HG02981 (cell line): Measurements from ENCODE around the gene ATF2.
"Not testable (repeated sequence)": the region's sequence is repeated elsewhere in the genome, so short reads cannot be mapped to it uniquely, and the experiment has no call there.

Experiments used
- ATAC-seq: cut with Tn5 transposase; IDR thresholded peaks from one replicate; pipeline ENCODE4 v1.9.1; 2021; ENCODE audit warnings: mild to moderate bottlenecking, moderate library complexity; ENCODE audit not compliant: unreplicated experiment

Gene ATF2

DNA sequence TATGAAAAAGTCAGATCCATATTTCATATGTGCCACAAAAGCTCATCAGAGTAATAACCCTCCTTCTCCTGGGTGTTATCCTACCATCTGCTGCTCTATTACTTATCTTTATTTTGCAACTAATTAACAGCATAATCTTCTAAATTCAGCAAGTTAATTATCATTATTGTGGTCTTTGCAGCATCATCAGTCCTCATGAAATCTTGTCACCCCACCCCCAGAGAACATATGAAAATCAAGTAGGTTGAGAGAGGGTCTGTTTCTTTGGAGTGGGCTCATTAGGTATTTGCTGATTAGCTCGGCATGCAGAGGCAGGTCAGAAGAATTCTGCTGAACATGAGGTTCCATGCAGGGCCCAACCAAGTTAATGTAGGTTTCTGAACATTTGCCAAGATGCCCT is 64.8 kb downstream of the ATF2 start:
- ATAC-seq = no peak

DNA sequence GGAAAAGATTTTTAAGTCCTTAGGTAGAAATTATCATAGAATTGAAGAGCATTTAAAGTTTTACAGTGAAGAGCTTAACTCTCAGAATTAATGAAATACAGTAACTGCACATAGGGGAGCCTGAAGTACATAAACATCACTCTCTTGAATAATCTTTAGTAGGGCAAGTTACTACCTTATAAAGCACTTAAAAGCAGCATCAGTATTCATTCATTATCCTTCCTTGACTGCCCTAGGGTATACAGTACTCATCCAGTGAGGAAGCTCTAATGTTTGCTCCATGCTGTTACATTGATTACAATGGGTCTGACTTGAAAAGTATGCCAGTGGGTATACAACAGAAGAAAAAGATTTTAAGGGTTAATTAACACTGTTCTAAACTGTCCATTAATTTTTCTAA is 66.5 kb downstream of the ATF2 start:
- no peak for ATAC-seq

DNA sequence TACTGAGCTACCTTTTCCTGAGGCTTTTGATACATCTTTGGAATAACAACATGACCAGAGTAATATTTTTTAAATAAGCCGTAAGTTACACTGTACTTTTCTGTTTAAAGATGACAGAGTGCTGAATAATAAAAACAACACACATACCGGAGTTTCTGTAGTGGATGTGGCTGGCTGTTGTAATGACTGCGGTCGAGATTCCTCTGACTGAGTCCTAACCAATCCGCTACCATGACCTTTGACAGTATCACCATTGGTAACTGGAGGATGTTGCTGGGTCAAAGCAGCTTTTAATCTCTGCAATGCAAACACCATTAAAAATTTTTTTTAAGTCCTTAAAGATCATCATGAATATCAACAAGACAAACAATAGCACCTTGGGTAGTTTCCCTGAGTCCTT is 70.7 kb downstream of the ATF2 start:
- ATAC-seq = no peak

DNA sequence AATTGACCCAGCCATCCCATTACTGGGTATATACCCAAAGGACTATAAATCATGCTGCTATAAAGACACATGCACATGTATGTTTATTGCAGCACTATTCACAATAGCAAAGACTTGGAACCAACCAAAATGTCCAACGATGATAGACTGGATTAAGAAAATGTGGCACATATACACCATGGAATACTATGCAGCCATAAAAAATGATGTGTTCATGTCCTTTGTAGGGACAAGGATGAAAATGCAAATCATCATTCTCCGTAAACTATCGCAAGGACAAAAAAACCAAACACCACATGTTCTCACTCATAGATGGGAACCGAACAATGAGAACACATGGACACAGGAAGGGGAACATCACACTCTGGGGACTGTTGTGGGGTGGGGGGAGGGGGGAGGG is 83.9 kb downstream of the ATF2 start:
- not testable (repeated sequence) for ATAC-seq

DNA sequence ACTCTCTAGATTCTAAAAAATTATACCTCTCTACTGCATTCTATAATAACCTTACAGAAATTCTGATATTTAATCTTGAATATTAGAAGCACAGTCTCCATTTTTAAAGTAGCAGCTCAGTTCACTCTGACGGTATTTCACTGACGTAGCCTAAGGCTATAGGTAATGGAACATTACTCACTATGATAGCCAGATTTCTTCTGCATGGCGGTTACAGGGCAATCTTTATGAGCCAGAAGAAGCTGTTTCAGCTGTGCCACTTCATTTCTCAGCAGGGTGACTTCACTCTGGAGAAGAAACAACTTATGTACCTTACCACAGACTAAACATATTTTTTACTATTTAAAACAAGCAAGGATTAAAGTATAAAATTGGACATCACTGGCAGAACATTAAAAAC is 87.5 kb downstream of the ATF2 start:
- no peak for ATAC-seq

DNA sequence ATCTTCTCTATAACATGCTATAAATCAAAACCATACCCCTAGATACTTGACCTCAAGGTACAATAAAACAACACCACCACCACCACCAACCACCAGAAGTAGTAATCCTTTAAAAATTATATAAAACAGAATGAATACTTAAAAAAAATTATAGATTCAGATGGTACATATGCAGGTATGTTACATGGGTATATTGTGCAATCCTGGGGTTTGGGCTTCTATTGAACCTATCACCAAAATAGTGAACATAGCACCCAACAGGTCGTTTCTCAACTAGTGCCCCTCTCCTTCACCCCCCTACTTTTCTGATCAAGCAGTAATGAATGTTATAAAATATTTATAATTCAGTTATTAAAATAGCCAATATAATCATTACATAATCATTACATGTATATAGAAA is 91.7 kb downstream of the ATF2 start:
- ATAC-seq = no peak

DNA sequence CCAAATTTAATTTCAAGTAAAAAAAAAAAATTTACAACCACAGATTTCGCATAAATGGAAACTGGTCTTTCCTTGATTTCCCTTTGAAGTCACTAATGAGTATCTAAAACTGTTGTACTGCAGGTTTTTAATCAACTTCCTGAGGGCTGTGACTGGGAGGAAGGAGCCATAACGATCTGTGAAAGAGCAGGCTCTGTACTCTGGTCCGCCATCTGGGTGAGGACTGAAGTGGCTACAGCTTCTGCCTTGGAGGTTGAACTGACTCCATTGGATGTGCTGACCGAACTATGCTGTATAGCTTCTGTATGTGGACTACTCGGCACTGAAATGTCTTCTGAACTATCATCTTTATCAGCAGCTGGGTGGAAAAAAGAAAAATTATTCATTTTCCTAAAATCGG is 93.5 kb downstream of the ATF2 start:
- ATAC-seq = no peak

DNA sequence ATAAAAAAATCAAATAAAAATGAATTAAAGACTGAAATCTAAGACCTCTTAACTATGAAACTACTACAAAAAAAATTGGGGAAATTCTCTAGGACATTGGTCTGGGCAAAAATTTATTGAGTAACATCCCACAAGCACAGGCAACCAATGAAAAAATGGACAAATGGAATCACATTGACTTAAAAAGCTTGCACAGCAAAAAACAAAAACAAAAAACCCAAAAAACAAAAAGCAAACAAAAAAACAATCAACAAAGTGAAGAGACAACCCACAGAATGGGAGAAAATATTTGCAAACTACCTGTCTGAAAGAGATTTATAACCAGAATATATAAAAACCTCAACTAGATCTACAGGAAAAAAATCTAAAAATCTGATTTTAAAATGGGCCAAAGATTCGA is 99.5 kb downstream of the ATF2 start:
- ATAC-seq = no peak

DNA sequence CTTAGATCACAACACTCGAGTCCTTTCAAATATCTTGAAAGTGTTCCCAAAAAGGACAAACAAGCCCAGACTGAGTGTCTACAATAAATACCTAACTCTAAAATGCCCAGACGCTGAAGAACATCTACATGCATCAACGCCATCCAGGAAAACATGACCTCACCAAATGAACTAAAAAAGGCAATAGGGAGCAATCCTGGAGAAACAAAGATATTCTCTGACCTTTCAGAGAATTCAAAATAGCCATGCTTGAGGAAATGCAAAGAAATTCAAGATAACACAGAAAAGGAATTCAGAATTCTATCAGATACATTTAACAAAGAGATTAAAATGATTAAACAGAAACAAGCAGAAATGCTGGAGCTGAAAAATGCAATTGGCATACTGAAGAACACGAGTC is 101.6 kb downstream of the ATF2 start:
- no peak for ATAC-seq

DNA sequence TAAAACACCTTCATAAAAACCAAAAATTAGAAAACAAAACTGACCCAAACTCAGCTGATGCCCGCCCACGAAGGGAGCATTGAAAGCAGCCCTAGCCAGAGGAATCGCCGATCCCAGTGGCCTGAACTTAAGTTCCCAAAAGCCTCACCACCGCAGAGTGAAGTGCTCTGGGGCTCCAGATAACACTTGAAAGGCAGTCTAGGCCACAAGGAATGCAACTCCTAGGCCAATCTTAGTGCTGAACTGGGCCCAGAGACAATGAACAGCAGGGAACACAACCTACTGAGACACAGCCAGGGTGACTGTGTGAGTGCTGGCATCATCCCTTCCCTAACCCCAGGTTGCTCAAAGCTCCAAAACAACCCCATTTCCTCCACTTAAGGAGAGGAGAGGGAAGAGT is 103.2 kb downstream of the ATF2 start:
- no peak for ATAC-seq

DNA sequence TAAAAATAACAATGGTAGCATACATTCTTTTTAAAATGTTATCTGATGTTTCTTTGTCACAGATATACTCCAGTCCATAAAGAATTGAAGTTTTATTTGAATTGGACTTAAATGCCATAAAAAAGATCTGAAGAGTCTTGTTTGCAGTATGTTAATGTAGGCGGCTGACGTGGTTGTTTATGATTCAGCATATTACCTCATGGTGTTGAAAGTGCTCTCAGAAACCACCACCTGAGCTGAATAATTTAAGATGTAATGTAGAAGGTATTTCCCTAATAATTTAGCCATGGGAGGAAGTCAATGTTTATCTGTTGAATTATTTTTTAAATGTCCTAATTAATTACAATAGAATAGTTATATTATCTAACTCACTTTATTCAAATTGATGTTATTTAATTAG is 104.3 kb downstream of the ATF2 start:
- ATAC-seq = no peak

DNA sequence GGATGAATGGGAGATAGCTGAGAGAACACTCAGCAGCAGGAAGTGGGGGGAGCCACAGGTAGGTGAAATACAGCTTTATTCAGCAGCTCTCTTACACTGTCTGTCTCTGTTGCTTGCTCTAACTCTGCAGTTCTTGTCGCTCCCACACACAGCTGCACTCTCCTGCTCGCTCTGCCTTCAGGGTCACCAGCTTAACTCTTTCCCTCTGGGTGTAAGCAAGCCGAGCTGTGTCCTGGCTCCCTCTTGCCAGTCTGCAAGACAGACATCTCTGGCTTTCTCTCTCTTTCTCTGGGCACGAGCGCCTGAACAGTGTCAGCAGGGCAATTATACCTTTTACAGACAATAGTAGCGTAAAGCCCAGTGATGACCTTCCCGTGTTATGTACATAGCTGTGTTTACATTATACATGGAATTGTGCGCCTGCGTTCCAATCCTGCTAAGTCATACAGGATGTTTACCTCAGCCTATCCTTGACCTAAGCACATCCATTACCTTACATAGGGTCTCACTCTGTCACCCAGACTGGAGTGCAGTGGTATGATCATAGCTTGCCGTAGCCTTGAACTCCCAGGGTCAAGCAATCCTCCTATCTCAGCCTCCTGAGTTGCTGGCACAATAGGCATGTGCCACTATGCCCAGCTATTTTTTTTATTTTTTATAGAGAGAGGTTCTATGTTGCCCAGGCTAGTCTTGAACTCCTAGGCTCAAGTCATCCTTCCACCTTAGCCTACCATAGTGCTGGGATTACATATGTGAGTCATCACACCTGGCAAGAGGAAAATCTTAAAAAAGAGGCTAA is 105.0 kb downstream of the ATF2 start:
- ATAC-seq = no peak

DNA sequence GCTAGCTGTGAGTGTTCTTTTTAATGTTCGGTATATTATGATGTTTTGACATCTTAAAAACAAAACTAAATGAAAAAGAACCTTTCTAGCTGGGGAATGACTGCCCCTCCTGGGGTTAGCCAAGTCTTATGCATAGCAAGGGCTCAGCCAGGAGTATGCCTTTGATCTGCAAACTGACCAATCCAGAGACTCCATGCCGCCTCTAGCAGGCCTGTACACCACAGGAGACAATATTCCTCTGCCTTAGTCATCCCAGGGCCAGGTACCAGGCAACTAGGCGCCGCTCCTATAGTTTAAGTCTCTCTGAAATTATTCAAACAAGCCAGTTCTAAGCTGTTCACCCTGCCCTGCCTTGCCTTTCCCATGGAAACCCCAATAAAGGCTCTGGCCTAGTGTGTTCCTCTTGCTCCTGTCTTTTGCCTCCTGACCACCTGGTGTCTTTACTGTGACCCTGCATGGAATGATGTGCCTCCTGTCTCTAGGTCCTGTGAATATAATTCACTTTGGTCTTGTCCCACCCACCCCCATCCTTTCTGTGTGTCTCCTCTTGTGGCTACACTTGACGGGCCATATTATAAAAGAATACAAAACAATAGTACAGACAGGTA is 110.8 kb downstream of the ATF2 start:
- no peak for ATAC-seq

DNA sequence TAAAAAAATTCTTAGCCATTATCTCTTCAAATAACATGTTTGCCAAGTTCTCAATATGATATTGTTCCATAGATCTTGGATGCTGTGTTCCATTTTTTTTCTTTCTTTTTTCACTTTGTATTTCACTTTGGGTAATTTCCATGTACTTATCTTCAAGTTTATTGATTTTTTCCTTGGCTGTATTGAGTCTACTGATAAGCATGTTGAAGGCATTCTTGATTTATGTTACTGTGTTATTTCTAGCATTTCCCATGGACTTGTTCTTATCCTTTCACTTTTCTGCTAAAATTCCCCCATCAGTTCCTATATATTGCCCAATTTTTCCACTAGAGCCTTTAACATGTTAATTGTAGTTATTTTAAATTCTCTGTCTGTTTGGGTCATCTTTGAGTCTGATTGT is 112.0 kb downstream of the ATF2 start:
- no peak for ATAC-seq

DNA sequence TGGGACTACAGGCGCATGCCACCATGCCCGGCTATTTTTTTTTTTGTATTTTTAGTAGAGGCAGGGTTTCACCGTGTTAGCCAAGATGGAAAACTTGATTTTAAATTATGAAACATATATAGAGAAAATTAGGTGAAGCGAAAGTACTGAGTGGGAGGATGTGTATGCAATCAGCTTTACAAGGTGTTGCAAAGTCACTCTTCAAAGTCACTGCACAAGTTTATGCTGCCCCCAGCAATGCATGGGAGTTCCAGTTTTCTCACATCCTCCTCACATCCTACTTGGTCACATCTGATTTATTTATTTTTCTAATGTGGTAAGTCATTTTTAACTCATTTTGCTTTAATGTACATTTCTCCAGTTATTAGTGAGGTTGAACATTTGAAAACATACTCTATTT is 113.7 kb downstream of the ATF2 start:
- ATAC-seq = no peak

DNA sequence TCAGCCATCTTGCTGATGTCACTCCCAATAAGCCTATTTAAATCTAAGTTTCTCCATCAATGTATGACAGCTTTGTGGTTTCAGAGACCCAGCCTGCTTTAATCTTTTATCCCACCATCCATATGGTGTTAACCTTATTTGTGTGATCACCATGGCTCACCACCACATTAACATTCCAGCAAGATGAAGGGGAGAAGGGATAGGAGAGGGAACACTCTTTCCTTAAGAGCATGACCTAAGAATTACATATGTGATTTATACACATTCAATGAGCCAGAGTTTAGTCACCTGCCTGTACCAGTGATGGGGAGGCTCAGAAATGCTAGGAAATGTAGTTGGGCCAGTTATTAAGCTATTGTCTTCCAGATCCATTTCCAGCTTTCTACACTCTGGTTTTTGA is 118.3 kb downstream of the ATF2 start:
- ATAC-seq = no peak

DNA sequence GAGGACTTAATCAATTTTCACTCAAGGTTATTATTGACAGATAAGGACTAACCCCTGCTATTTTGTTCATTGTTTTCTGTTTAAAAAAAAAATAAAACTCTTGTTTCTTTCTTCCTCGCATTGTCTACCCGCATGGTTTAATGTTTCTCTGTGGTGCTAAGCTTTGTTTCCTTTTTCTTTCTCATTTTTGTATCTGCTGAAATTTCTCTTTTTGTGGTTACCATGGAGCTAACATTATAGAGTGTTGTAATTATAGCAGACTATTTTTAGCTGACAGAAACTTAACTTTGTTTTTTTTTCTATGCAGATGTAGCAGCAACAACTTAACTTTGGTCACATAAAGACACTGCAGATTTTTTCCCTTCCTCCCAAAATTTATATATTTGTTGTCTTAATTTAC is 119.7 kb downstream of the ATF2 start:
- ATAC-seq = peak; percentile 67

DNA sequence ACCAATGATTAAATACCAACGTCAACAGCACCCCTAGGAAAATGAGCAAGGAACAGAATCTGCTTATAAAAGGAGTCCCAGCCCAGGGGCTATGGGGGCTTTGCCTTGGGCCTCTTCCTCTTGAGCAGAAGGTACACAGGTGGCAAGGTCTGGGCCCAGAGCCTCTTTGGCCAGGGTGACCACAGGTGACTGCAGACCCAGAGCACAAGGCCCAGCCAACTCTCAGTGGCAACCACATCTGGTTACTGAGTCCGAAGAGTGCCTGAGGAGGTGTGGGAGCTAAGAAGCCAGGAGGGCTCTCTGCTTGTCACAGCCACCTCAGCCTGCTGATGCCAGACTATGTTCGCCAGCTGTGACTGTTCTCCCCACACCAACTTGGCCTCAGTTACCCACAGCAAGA is 128.5 kb downstream of the ATF2 start:
- no peak for ATAC-seq

DNA sequence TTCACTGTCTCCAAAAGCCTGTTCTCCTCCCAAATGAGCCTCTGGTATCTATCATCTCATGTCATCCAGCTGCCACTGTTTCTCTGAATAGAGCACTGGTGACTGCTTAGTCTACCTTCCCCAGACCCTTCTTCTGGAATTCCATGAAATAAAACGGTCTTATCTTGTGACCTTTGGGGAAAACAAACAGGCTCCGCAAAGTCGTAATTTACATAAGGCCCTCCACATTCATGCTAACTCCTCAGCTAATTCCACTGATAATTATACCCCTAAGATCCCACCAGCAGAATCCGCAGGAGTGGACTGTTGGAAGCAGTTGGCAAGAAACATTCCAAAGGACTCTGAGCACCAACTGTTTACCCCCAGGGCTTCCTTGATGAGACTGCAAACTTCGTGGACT is 129.0 kb downstream of the ATF2 start:
- no peak for ATAC-seq

DNA sequence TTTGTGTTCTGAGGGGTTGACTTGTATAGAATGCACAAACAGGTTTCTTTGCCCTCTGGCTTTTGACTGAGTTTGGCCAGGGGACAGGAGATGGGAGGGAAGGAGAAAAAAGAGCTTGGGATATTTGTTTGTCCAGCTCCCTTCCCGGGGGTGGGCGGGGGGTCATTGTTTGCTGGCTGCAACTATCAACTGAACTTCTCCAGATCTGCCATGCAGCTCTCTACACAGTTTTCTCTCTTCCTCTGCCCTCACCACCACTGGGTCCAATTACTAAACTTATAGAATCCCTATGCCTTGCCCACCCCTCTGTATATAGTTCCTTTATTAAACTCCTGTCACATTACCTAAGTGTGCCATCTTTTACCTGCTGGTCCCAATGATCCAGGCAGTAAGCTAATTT is 130.1 kb downstream of the ATF2 start:
- ATAC-seq = no peak

DNA sequence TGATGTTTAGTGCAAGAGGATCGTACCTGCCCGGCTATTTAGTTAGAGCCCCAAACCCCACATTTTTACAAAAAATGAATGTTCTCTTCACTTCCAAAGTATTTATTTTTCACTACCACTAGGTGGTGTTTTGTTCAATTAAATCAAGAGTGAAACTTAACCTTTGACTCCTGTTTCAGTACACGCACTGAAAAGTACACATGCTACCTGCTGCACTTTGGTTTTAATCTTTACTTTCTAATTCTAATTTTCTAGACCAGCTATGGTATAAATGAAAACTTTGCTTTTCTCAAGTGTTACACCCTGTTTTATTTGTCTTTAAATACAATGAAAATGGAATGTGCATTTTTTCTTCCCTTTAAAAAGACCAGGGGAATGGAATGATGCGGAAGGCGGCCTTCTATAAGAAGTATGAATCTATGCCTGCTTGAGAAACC is 131.4 kb downstream of the ATF2 start:
- ATAC-seq = no peak

DNA sequence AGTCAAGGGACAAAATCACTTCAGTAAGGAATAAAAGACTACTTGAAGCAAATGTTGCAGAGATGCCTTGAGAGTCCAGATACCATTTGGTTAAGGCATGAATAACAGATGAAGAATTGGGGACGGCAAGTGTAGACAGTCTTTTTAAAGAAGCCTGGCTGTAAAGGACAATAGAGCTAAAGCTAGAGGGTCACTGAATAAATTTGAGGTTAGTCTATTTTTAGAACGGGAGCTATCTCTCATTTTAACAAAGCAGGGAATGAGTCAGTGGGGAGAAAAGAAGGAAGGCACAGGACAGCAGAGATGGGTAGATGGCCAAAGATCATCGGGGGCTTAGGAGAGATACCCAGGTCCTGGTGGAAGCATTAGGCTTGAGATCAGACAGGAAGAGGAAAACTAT is 132.2 kb downstream of the ATF2 start:
- no peak for ATAC-seq

DNA sequence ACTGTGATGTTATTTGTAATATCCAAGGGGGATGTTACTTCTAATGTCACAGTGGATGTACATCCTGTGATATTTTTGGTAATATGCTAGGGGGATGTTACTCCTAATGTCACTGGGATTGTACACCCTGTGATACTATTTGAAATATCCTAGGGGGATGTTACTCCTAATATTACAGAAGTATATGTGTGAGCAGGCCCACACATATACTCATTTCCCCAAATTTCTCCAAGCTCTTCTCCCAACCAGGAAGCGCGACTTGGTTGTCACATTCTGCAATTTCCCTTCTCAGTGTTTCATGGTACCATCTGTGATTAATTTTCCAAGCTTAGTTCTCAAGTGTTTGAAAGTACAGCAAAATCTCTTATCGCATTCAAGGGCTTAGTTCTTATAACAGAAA is 133.3 kb downstream of the ATF2 start:
- no peak for ATAC-seq
